Hippocampal formation (tissue), 2 donors: ENCODE measurements around the gene WNT6.
A peak's percentile ranks its signal among the peaks of the same experiment; 100 is the strongest.

Experiments
- DNase-seq, 2 donors: peaks; one replicate each; lab custom pipeline; 2025; lab: John Stamatoyannopoulos, UW

The WNT6 gene

DNA sequence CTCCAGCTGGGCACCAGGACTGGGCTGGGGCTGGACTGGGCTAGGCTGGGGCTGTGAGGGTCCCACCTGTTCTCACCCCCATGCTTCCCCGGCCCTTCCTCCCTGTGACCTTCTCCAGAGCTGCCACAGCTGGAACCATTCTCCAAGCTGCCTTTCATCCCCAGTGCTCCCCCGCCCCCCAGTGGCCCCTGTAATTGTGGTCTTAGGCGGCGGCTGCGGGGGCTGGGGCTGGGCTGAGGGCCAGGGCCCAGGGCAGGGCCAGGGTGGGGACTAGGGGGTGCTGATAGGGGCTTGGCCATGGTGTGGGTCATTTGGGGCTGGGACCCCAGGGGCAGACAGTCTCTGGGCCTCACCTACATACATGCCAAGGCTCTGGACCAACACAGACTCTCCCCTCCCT, 18.3 kb downstream of the WNT6 start:
- DNase-seq: no peak

DNA sequence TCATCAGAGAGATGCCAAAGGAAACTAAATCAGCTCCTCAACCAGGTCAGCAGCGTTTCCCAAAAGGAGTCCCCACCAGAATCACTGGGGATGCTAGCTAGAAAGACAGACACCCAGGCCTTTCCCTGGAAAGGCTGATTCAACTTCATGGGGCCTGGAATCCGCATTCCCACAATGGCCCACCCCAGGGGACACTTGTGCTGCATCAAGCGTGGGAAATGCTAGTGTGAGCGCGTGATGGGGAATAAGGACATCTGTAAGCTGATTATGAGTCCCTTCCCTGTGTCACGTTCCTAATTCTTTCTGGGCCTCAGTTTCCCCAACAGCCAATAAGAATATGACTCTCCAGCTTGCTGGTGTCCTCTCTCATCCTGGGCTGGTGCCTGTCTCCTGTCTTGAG, 18.9 kb downstream of the WNT6 start:
- DNase-seq: no peak

DNA sequence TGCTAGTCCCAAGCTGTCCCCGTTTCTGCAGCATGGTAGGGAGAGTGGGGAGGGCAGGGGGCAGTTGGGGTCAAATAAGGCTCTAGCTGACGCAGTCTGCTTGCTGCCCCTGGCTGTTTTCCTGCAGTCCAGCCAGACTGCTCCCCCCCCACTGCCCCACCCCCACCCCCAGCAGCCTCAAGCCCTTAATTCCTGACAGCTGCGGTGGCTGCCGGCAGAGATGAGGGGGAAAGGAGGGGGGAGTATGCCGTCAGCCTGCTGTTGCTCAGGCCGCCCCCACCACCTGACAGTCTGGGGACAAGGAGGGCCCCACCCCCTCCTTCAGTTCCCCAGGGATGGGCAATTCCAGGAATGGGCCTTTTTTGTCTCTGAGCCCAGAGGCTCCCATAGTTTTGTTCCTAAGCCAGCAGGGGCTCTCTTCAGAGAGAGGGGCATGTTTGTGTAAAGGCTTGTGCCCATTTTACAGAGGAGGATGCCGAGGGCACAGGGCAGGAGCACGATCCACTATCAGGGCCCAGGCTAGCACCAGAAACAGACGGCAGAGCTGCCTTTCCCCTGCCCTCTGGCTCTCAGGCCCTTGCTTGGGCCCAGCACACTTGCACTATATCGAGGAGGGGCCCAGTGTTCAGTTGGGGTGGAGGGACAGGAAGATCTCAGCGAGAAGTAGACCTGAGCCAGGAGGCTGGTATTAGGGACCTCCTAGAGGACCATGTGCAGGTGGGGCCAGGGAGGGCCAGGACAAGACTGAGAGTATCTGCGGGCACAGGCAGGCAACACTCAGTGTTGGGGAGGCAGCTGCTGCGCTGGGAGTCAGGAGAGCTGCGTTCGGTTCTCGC, 19.5 kb downstream of the WNT6 start:
- DNase-seq: no peak

DNA sequence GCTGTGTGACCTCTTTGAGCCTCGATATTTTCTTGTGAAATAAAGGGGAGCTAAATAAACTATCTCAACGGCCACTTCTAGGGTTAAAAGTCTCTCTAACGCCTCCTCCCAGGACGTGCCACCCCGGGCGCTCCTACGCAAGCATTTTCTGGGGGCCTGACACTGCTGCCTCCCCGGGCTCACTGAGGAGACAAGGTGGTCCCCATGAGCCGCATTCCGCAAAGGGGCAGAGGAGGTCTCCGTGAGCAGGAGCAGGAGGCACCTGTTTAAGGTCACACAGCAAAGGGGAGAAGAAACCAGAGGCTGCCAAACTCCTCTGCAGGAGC, 20.1 kb downstream of the WNT6 start:
- DNase-seq: no peak

DNA sequence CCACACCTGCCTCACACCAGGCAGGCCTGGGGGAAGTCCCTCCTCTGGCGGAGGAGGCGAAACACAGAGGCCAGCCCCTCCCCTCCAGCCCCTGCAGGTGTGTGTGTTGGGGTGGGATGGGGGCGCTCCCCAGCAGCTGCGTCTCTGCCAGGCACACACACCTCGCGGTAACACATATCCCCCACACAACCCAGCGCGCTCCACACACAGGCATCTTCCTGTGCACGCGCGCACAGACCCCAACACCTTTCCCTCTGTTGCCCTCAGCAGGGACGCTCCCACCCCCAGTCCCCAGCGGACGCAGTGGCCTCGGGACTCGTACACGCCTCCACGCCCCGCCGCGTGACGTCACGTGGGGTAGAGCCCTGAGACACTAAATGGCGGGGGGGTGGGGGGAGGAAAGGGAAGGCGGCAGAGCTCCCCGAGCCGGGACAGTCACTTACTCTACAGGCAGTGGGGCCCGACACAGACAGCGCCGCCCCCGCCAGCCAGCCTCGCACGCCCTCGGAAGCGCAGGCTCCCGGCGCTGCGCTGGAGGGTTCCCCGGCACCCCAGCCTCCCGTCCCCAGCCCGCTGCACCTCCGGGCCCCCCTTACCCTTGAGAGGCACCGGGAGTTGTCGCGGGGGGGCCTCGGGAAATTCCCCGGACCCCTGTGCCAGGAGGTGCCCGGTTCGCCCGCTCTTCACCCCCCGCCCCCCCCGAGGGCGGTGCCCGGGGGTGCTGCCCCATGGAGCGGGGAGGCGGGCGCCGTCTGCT, 20.7 kb downstream of the WNT6 start, which contains the start of gene WNT10A:
Gene WNT10A (plus strand): TSS at position 751 of the 757 bp plus-strand sequence. CDS start 144 bp downstream, outside the sequence.
- no peak for DNase-seq

DNA sequence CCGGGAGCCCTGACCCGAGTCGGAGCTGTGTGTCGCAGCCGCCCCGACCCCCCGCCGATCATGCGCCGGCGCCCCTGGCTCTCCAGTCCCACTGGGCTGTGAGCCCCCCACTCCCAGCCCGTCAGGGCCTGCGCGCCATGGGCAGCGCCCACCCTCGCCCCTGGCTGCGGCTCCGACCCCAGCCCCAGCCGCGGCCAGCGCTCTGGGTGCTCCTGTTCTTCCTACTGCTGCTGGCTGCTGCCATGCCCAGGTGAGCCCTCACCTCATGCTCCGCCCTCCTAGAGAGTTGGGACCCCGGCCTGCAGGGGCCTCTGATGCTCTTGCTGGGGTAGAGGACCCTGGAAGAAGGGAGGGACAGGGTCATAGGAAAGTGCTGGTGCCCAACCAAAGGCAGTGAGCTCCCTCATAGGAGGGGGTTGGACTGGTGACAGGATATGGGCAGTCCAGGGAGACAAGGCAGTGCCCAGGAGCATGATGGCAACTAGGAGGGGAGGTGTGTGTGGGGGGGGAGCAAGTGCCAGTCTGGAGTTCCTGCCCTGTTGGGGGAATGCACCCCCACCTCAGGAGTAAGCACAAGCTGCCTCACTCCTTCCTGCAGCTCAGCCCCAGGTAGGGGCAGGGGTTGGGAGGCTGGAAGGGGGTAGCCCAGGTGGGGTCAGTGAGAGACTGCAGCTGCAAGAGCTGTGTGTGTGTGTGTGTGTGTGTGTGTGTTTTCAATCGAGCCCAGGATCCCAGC, 21.4 kb downstream of the WNT6 start:
- no peak for DNase-seq

DNA sequence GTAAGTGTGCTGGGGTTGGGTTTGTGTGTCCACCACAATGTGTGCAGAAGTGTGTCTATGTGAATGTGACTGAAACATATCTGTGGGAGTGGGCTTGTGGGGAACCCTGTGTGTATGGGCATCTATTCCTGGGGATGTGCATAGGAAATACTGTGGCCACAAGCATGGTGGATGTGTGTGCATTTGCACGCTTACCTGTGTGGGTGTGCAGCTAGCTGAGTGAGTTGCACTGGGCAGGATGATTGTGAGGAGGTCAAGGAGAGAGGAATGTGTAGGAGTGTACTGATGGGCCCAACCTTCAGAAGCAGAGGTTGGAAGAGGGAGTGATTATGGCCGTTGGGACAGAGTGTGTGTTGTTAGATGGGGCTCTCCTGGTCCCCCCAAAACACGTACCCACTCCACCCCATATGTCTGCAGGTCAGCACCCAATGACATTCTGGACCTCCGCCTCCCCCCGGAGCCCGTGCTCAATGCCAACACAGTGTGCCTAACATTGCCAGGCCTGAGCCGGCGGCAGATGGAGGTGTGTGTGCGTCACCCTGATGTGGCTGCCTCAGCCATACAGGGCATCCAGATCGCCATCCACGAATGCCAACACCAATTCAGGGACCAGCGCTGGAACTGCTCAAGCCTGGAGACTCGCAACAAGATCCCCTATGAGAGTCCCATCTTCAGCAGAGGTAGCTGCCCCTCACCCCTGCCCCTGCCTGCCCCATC, 22.3 kb downstream of the WNT6 start:
- DNase-seq: no peak

DNA sequence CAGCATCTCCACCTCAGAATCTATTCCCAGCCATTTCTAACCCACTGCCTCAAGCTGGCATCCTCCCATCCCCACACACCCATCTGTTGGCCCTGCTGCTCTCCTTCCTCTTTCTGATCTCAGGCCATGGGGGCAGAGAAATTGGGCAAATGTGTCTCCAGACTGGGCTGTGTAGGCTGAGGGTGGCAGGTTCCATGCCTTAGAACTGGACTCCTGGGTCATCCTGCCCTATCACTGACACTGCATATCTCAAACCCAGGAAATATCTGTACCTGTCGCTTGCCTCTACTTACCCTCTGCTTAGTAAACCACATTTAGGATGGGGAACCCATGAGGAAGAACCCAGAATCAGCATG, 22.8 kb downstream of the WNT6 start:
- DNase-seq: no peak

DNA sequence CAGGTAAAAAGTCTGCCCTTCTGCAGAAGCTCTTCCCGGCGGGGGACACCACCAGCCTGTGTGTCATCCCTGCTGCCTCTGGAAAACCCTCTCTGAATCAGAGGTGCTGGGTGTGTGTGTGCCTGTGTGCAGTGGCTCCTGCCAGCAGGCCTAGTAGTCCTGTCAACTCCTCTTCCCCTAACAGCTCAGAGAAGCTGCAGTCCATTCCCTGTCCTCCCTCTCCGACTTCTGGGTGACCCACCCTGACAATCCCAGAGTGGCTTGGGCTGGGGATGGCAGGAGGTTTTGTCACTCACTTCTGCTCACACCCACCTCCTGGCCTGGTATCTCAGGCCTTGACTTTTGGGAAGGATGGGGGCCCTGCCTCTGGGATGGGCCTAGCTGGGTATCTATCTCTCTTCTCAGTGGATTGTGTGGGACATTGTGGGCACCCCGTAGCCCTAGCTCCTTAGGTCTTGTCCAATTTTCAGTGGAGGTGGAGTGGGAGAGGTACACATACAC, 23.3 kb downstream of the WNT6 start:
- no peak for DNase-seq

DNA sequence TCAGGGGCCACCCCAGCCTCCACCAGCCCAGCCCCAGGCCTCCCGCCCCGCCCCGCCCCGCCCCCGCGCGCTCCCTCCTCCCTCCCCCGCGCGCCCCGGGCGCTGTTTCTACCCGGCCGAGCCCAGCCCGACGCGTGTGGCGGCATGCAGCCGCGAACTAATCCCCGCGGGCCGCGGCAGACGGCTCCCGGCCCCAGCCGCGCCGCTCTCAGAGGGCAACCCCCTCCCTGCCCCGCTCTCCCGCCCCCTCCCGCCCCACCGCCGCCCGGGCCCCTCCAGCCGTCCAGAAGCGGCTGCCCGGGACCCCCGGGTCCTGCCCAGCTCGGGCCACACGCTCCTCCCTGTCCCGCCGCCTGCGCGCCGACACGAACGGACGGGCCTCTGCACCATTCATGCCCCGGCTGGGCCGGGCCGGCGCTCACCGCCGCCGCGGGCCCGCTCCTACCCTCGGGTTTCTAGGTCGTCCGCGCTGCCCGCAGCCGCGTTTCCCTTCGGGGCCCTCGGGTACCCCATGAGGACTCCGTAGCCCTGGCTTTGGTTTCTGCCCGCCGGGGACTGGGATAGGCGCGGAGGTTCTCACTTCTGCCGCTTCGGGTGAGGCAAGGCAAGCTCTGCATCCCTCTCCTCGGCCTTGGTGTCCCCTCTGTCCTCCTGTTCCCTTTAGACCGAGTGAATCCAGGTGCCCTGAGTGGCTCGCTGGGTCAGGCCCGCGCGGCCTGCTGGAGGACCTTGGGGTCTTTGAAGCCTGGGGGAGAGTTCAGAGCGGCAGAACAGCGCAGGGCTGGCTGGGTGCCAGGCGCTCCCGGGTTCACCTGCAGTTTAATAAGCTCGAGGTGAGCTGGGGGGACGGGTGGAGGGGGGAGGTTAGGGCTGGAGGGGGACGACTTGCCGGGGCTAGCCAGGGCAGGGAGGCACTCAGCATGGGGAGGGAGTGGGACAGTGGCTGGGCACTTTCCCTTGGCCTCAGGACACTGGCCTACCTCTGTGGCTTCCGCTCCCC, 24.2 kb downstream of the WNT6 start:
- DNase-seq: no peak

DNA sequence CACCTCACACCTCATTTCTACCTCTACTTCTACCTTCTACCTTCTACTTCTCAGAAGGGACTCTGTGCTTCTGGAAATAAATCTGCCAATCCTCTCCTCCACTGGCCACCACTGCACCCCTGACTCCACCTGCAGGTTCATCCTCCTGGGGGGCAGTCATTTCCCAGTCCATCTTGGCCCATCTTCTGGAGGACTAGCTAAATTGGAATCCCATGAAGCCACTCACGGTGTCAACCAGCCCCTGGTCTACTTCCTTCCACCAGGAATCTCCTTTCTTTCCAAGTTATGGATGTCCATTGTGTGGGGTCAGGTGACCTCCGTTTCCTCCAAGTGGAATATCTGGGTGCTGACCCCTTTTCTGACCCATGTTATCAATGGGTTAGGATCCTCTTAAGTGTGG, 24.9 kb downstream of the WNT6 start:
- DNase-seq: no peak

DNA sequence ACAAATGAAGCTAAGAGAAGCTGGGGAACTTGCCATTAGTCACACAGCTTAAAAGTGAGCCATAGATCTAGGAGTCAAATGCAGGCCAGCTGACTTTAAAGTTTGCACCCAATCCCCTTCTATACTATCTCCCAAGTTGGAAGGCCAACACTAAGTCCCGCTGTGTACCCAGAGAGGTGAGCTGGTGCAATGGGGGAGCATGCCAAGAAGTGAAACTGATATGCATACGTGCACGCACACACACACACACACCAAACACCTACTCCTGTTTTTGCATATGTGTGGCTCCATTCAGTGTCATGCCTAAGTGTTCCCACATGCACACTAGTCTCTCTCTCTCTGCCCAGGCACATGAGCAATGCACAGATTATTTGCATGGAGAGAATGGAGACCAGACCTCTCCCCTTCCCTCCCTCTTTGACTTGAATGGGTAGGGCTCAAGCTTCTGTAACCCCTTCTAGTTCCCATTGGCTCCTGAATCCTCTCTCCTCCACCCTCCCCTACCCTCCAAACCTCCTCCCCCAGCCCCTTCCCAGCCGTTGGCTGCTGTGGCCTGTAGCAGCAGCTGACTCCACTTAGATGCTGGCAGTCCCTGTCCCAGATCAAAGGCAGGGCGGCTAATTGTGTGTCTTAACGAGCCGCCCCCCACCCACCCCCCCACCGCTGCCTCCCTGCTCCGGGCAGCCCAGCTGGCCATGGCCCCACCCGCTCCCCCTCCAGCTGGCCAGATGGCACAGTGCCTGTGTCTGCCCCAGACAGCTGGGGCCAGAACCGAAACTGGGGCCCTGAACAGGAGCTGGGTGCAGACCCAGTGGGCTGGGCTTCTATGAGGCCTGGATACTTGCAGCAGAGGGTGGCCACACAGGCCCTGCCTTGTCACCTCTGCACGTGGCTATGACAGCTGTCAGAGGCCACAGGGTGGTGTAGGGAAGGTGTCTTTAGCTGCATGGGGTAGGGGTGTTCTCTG, 26.7 kb downstream of the WNT6 start:
- peak in 1 of 2 donors; percentile 54 for DNase-seq

DNA sequence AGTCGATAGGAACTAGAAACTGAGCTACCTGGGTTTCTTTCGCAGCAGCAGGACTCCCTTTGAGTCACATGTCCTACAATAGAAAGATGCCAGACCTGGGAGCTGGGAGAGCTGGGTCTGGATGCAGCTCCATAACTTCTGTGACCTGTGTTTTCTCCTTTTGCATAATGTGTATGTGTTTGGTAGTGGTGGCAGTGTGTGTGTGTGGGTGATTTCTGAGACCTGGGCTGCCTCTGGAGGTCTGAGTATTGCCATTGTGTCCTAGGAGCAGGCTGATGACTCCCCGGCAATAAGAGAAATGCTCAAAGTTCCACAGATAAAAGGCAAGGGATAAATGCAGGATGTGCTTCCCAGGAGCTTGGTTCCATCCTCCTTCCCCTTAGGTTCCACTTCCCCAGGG, 27.5 kb downstream of the WNT6 start:
- no peak for DNase-seq

DNA sequence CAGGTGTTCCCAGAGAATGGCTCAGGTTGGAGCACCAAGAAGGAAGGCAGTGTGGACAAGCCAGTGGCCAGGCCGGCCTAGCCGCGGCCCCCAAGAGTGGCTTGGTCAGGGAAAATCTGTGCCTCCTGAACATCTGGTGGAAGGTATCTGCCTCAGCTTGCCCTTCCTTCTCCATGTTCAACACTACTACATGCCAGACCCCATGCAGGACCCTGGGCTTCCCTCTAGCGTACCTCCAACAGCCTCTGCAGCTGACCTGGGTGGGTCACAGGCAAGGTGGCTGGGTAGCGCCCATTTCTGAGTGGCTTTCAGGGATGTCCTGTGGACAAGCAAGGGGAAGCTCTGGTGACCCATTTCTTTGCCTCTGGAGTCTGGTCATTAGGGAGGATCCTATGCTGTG, 28.7 kb downstream of the WNT6 start:
- no peak for DNase-seq

DNA sequence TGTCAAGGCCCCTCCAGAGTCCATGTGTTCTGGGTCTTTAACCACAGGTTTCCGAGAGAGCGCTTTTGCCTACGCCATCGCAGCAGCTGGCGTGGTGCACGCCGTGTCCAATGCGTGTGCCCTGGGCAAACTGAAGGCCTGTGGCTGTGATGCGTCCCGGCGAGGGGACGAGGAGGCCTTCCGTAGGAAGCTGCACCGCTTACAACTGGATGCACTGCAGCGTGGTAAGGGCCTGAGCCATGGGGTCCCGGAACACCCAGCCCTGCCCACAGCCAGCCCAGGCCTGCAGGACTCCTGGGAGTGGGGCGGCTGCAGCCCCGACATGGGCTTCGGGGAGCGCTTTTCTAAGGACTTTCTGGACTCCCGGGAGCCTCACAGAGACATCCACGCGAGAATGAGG, 30.3 kb downstream of the WNT6 start:
- DNase-seq: no peak

DNA sequence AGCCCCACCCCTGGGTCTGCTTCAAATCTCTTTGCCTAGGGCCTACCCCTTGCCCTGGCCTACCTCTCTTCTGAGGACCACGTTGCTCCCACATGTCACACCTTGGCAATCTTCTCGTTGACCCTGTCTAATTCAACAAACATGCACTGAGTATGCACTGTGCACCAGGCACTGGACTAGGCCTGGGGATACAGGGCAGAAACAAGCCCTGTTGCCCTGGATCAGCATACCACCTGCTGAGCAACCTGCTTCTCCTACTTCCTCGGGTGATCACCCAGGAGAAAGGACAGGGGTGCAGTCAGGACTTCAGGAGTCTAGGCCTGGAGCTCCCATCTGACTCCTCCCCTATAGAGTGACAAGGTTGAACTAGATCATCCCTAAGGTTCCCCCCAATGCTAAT, 30.8 kb downstream of the WNT6 start:
- DNase-seq: no peak

DNA sequence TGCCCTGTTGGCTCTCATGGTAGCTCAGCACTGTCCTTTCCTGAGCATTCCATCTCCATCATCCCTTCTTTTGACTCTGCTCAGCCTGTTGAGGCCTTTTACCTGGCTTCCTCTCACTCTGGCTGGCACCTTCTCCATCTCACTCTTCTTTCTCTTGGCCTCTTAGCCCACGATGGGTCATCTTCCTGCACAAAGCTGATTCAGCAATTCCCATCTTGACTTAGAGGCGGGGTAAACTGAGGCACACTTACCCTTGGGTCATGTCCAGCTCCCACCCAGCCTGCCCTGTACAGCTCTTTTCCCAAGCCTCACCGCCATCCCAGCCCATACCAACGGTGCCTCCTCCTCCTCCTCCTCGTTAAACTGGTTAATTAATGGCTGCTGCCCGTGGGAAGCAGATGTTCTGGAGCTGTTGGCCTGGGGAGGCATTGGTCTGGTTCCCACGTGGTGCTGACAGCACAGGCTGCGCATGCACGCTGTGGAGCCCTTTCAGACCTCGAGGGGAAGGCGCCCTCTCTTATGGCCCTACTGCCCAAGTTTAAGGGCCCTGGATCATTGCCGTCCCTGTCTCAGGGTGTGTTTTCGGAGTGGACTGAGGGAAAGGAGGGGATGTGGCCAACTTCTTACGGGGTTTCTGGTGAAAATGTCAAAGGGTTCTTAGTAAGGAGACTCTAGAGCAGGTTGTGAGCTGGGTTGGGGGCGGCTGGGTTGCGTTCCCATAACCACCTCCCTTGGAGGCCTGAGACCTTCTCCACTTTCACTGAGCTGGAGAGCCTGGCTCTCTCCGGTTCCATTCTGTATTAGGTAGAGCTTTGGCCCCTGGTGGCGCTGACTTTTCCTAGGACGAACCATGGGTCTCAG, 31.9 kb downstream of the WNT6 start:
- DNase-seq: no peak

DNA sequence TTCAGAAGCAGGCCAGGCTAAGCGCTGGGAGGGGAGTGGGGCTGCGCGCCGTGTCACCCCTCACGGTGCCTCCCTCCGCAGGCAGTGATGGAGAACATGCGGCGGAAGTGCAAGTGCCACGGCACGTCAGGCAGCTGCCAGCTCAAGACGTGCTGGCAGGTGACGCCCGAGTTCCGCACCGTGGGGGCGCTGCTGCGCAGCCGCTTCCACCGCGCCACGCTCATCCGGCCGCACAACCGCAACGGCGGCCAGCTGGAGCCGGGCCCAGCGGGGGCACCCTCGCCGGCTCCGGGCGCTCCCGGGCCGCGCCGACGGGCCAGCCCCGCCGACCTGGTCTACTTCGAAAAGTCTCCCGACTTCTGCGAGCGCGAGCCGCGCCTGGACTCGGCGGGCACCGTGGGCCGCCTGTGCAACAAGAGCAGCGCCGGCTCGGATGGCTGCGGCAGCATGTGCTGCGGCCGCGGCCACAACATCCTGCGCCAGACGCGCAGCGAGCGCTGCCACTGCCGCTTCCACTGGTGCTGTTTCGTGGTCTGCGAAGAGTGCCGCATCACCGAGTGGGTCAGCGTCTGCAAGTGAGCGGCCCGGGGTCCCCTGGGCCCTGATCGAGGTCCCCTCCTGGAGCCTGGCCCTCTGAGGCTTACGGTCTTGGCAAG, 33.2 kb downstream of the WNT6 start:
- DNase-seq: peak in 1 of 2 donors; percentile 45
